ENCODE measurements around the gene PPFIBP2.

- no peak for TF ChIP-seq REST (tag by site-specific recombination; IDR thresholded peaks at IDR 0.05)
- TF ChIP-seq ZNF623 (tag by site-specific recombination; IDR thresholded peaks at IDR 0.05), result no peak
- no peak for TF ChIP-seq ZFP41 (tag by site-specific recombination; IDR thresholded peaks at IDR 0.05; ENCODE audit: borderline replicate concordance)
- TF ChIP-seq CTCF (tag by site-specific recombination; IDR thresholded peaks at IDR 0.05), result no peak
- TF ChIP-seq ATF2 (tag by site-specific recombination; IDR thresholded peaks at IDR 0.05; ENCODE audit: low read depth), result no peak
- TF ChIP-seq GLI4 (tag by site-specific recombination; IDR thresholded peaks at IDR 0.05), result no peak
- TF ChIP-seq ZNF121 (tag by site-specific recombination; IDR thresholded peaks at IDR 0.05), result no peak
- no peak for TF ChIP-seq ZNF677 (tag by site-specific recombination; IDR thresholded peaks at IDR 0.05)
- no peak for TF ChIP-seq PRDM10 (tag by site-specific recombination; IDR thresholded peaks at IDR 0.05)
- no peak for TF ChIP-seq SCRT1 (tag by site-specific recombination; IDR thresholded peaks at IDR 0.05; ENCODE audit: borderline replicate concordance)
- no peak for TF ChIP-seq ZNF292 (tag by site-specific recombination; IDR thresholded peaks at IDR 0.05; ENCODE audit: borderline replicate concordance, low read depth)
- no peak for TF ChIP-seq ZNF23 (tag by site-specific recombination; IDR thresholded peaks at IDR 0.05; ENCODE audit: borderline replicate concordance)
- TF ChIP-seq RBAK (tag by site-specific recombination; IDR thresholded peaks at IDR 0.05), result no peak
Measured at GRCh38 chr11:7664867-7665266, 151.1 kb downstream of the PPFIBP2 start.

All from HEK293 (cell line).